Activated CD8-positive, alpha-beta memory T cell treated with anti-CD3 and anti-CD28 coated beads, Interleukin-2, amount 50 U/mL, for 24 hours (primary cell): ENCODE measurements around the gene ZDHHC16.
"Not testable (repeated sequence)": the region's sequence is repeated elsewhere in the genome, so short reads cannot be mapped to it uniquely, and the experiment has no call there.

Experiments used
- DNase-seq: peaks from one replicate; pipeline ENCODE4 v3.0.0-alpha.2; 2020; ENCODE audit errors: extremely low read depth

The ZDHHC16 gene

DNA sequence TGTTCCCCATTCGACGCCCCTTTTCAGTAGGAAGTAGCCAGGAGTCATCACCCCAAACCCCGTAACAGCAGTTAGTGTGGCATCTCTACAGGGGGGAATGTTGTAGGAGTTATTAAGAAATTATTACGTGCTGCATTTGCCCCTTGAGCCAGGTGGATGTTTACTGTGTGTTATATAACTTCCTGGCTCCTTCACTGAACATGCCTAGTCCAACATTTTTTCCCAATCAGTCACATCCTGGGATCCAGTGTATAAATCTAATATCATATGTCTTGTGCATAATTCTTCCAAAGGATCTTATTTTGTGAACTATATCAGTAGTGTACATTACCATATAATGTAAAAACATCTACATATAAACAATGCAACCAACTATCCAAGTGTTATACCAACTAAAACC is 33.4 kb downstream of the ZDHHC16 start:
- DNase-seq = not testable (repeated sequence)

DNA sequence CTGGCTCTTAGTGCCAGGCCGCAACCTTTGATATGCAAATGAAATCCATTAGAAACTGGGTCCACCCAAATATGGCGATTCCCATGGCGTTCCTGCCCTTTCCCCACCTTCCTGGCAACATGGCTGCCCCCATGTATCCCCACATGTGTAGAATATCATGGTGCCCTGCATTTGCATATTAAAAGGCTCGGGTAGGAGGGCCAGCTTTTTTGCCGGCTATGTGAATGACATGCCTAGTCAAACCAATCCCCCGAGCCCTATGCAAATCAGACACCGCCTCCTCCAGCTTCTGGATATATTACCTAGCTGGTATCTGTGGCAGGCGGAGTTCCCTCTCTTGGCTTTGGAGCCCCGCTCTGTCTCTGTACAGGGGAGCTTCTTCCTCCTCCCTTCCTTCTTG is 34.0 kb downstream of the ZDHHC16 start:
- no peak for DNase-seq

DNA sequence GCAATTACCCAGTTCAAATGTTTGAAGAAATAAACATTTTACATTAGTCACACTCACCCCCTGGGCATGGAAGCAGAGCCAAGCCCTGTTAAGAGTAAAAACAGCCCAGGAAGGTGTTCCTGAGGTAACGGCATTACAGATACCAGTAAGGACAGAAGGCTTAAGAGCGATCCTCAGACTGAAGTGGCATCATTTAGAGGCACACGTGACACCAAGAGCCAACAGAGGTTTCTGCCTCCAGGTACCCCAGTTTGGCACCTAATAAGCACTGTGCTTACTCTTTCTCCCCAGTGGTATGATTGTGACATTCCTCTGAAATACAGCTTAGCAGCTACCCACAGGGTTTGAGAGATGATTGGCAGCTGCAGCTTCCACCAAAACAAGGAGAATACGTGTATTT is 35.1 kb downstream of the ZDHHC16 start:
- no peak for DNase-seq

DNA sequence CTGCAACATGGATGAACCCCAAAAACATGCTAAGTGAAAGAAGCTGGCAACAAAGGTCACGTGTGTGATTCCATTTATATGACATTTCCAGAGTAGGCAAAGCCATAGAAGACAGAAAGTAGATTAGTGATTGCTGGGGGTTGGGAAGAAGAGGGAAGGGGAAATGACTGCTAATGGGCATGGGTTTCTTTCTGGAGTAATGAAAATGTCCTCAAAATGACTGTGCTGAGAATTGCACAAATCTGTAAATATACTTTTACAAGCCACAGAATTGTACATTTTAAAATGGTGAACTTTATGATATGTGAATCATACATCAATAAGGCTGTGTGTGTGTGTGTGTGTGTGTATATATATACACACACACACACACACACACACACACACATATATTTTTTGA is 36.4 kb downstream of the ZDHHC16 start:
- no peak for DNase-seq

DNA sequence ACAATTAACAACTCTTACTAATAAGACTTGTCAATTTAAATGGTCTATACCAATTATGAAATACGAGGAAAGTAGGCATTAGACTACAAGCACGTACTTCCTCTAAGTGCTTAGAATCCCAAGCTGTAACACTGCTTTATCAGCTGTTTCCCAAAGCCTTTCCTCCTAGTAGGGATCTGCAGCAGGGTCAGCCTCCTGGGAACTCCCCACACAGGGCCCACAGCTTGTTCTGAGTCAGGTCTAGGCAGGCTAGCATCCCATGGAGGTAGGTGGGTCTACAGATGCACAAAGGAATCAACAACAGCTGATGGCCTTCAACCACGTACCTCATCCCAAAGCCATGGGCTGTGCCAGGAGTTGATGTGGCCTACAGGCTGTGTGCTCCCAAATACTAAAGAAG is 37.5 kb downstream of the ZDHHC16 start:
- no peak for DNase-seq

DNA sequence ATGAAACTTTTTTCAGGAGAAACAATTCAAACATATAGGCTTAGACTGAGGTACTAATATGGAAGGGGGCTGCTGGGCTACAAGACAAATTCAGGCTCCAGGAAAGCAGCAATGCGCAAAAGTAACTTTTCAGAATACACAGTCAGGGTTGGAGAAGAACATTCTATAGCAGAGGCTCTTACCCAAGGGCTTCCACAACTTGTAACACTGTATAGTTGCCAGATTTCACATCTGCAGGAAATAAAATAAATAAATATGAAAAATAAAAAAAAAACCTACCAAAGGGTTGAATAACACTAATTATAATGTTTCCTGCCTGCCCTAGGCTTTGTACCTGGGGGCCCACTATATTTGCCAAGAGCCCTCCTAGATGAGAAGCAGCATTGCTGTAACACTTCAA is 37.9 kb downstream of the ZDHHC16 start:
- DNase-seq = no peak

DNA sequence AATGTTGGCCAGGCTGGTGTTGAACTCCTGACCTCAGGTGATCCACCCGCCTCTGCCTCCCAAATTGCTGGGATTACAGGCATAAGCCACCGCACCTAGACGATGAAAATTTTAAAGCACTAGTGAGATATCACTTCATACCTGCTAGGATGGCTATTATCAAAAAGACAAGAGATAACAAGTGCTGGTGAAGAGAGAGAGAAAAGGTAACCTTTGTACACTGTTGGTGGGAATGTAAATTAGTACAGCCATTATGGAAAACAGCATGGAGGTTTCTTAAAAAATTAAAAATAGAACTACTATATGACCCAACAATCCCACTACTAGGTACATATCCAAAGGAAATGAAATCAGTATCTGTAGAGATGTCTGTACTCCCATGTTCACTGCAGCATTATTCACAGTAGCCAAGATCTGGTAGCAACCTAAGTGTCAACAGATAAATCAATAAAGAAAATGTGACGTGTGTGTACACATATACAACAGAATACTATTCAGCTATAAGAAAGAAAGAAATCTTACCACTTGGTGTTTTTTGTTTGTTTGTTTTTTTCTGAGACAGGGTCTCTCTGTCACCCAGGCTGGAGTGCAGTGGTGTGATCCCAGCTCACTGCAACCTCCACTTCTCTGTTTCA is 39.8 kb downstream of the ZDHHC16 start:
- DNase-seq = no peak

DNA sequence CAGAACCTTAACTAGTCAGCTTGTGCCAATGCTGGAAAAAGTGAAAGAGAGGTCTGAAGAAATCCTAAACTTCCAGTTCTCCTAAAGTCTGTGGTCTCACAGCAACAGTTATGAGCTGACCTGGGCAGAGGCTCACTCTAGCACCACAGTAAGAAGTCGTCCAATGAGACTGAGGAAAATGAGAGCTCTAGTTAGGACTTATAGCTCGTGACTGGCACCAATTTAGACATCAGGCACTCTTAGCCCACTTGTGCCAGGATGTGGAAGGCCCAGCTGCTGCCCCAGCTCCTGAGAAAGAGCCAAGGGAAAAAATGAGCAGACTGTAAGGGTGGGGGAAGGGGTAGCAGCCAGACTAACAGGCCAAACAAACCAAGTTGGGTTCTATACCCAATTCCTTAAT is 44.6 kb downstream of the ZDHHC16 start:
- no peak for DNase-seq

DNA sequence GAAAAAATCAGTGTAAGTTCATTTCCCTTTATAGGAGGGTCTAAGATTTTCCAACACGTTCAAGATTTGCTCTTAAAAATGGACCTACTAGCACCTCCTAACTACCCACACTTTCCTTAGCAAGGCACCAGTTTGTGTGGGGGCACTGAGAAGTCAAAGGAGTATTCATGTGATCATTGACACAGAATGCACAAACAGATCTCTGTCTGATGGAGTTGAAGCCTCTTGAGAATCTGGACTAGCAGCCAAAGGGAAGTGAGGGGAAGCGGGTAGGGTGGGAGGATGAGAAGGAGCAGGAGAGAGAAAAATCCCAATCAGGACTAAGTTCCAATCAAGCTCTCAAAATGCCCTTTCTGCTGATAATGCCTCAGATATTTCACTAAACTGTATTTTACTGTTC is 48.2 kb downstream of the ZDHHC16 start:
- DNase-seq = no peak

DNA sequence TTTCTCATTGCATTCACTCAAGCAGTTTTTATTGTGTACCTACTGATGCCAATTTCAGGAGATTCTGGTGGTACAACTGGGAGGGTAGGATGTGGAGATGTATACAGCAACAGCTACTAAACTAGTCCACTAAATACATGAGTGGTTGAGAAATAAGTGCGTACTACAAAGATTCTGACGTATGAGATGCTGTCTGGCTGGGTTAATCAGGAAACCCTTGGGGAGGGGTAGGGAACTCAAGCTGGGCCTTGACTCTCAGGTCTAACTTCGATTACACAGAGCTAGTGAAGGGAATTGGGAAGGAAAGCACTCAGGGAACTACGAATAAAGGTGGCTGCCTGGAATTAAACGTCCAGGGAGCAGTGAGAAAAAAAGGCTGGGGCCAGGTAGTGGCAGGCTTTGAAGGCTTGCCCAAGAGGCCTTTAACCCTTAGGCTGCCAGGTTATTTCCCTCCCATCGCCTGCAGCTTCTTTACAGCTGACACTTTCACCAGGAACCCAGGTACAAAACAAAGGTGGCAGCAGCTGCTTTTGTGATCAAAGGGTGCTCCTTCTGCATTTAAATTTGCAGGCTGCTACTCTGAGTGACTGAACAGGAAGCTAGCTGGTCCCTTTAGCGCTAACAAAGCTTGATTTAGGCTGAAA is 49.0 kb downstream of the ZDHHC16 start:
- no peak for DNase-seq

DNA sequence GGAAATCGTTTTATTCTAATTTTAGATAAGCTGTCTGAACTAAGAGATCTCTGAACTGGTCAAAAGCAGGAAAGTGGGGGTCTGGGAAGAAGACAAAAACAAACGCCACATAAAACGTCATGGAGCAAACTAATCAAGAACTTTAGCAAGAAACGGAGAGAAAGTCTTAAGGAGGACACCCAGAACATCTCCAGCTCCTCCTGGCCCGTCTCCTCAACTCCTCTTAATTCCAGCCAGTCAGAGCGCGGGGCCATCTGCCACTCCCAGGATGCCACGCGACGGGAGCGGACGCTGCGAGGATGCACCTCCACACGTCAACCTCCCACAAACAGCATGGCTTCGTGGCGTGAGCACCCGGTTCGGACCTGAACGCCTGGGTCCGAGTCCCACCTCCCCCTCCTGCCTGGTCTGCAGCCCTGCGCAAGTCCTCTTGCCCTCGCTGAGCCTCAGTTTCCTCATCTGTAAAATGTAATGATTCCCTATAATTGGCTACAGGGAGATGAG is 51.6 kb downstream of the ZDHHC16 start:
- DNase-seq = peak; percentile 62

DNA sequence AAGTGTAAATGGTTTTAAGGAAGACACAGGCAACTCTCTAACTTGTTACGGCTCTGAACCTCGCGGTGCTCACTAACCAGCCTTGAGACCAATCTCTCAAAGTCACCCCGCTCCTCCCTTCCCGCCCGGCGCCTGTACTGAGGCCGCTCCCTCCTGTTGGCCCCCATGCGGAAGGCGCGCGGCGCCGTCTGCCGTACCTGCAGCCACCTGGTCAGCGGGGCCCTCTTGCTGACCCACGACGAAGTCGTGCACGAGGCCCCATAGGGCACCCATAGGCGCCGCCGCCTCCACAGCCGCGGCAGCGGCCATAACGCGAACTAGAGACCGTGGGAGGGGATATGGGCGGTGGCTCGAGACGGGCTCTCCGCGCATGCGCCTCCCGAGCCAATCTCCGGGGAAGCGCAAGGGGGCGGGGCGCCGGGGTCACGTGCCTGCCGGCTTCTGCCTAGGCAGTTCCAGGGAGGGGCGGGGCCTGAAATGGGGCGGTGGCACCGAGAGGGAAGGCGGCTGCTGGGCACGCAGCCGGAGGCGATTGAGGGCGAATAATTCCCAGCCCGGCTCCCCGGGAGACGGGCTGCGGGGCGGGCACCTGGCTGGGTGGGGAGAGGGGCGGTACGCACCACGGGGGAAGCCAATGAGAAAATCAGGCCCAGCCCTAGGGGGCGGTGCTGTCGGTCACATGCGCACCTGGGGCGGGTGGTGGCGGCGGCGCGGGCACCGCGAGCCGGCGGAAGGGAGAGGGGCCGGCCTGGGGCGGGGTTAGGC is 52.3 kb downstream of the ZDHHC16 start, which contains the start of gene MMS19:
Gene MMS19, minus strand, starts transcription at position 347 of the 765 bp plus-strand sequence. Its CDS starts 38 bp downstream, at position 309.
- DNase-seq = peak; percentile 98

DNA sequence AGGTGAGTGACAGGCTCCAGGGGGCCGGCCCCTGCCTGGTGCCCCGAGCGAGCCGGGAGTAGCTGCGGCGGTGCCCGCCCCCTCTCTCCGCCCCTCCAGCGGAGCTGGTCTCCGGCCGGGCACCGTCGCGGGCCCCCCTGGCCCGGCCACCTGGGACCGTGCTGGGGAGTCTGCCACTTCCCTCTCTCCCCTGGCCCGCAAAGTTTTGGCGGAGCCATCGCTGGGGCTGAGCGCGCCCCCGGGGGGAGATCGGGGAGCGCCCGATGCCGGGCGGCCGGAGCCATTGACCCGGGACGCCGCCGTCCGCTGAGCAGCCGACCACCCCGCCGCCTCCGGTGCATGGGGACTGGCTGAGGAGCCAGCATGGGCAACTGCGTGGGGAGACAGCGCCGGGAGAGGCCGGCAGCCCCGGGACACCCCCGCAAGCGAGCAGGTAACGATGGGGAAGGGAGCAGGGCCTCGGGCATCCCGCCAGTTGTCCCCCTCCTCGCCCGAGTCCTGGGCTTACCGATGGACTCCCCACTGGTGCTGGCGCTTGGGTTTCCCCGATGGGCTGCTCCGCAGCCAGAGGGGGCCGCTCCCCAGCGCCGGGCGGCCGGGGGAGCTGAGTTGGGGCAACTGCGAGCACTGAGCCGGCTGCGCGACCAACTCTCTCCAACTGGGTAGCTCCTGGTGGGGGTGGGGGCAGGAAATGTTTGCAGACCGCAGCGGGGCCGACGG is 53.0 kb downstream of the ZDHHC16 start, which contains the start of gene UBTD1:
Gene UBTD1, plus strand, starts transcription at position 84 of the 720 bp plus-strand sequence. Its CDS starts 280 bp downstream, at position 364.
- DNase-seq = no peak

DNA sequence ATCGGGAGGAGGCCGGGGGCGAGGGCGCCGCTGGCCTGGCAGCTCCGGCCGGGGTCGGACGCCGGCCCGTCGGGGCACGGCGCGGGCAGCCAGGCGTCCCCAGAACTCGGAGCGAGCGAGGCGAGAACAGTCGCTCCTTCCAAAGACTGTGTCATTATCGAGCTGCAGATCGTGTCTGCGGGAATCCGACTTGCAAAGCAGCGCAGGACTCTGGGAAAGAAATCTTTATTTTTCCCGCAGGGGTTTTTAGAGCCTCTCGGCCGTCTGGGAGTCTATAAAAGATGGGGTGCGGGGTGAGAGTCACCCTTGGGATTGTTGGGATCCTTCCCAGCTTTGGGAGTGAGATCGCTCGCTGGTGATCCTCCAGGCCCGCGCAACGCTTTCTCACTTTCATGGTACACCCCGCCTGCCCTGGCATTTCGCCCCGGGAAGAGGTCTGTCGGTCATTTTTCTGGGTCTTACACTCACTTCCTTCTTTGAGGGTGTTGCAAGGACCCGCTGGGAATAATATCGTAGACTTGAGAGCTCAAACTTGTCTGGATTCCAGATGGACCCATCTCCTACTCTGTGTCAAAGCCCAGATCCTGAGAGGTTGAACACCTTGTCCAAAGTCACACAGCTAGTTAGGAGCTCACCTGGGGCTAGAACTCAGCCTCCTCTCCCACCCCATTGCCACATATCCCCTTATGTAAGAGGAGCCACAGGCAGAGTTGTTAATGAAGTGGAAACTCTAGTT is 53.8 kb downstream of the ZDHHC16 start:
- no peak for DNase-seq

DNA sequence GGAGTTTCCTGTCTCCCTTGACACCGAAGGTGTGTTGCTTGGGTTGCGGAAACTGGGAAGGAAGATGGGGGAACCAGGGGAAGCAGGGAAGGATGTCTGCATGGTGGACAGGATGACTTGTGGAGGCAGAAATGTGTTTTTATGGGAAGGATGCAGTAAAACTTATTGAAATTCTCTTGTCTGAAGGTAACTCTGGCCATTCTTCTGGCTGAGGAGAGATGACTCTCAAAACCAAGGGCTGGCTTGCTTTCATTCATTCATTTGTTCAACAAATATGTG is 54.3 kb downstream of the ZDHHC16 start:
- DNase-seq = no peak

DNA sequence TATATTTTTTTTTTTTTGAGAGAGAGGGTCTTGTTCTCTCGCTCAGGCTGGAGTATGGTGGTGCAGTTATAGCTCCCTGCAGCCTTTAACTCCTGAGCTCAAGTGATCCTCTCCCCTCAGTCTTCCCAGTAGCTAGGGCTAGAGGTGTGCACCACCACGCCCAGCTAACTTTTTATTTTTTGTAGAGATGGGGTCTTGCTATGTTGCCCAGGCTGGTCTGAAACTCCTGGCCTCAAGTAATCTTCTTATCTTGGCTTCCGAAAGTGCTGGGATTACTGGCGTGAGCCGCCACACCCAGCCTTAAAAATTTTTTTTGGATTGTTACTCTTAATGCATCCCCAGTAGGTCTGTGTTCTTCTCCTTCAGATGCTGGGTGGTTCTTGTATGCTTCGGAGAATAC is 56.9 kb downstream of the ZDHHC16 start:
- DNase-seq = no peak

DNA sequence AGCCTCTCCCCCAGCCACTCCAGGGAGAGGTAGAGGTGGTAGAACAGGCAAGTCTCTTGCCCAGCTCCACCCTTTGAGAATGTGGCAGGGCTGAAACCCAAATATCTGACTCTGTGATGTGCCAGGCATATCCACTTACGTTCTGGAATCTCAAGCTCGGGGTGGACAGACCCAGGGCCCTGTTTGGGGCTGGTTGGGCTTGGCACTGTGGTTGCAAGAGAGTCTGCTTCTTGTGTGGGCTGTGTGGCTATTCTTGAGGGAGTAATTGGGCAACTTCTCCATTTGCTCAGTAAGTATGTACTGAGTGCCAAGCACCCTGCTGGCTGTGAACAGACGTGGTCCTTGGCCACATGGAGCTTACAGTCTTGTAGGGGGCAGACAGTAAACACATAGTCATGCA is 57.4 kb downstream of the ZDHHC16 start:
- no peak for DNase-seq

DNA sequence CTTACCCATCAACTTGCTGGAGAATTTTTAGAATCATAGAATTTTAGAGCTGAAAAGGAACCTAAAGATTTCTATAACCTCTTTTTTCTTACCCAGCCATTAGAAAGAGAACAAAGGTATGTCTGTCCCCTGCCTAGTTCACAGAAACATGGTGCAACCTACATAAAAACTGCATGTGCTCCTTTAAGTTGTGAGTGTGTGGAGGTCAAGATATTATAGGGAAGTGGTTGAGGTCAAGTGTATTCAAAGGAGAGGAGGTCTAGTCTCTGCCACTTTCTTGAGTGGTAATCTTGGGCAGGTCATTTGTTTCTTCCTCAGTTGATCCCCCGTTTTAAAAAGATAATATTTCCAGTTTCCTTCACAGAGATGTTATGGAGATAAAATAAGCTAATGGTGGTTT is 59.2 kb downstream of the ZDHHC16 start:
- no peak for DNase-seq

DNA sequence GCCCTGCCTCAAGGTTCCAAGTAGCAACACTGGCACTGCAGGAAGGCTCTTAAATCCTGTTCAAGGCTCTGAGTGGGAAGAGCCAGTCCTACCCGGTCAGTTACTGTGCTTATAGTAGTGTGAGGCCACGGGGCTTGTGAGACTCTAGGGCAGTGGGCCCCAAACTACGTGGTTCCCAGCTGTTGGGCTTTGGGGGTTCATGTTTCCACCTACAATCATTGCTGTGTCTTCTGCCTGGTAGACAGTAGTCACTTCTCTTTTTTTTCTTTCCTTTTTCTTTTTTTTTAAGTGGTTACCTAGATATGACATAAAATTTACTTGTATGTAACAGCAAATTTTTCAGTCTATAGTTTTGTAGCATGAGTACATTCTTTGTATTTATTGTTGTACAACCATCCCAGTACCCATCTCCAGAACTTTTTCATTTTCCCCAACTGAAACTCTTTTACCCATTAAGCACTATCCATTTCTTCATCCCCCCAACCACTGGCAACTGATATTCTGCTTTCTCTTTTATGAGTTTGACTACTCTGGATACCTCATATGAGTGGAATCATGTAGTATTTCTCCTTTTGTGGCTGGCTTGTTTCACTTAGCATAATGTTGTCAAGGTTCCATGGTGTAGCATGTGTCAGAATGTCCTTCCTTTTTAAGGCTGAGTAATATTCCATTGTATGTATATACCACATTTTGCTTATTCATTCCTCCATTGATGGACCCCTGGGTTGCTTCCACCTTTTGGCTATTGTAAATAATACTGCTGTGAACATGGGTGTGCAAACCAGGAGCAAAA is 60.4 kb downstream of the ZDHHC16 start:
- DNase-seq = no peak
